ENCODE measurements around the gene ADPRS.

DNA sequence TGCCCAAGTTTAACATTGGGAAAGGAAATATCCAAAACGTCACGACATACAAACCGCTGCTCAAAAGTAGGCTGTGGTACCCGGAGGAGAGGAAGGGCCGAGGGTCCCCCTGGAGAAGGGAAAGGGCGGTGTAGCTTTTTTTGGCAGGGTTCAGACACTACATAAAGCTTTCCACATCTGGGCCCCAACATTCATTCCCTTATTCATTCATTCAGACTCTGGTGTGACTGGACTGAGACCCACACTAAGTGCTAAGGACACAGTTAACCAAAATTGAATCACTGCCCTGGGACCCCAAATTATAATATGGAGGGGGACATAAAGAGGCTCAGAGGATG, 46.6 kb downstream of the ADPRS start:
- TF ChIP-seq, protein P1, sequence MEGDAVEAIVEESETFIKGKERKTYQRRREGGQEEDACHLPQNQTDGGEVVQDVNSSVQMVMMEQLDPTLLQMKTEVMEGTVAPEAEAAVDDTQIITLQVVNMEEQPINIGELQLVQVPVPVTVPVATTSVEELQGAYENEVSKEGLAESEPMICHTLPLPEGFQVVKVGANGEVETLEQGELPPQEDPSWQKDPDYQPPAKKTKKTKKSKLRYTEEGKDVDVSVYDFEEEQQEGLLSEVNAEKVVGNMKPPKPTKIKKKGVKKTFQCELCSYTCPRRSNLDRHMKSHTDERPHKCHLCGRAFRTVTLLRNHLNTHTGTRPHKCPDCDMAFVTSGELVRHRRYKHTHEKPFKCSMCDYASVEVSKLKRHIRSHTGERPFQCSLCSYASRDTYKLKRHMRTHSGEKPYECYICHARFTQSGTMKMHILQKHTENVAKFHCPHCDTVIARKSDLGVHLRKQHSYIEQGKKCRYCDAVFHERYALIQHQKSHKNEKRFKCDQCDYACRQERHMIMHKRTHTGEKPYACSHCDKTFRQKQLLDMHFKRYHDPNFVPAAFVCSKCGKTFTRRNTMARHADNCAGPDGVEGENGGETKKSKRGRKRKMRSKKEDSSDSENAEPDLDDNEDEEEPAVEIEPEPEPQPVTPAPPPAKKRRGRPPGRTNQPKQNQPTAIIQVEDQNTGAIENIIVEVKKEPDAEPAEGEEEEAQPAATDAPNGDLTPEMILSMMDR (IDR thresholded peaks at IDR 0.05; ENCODE audit: insufficient read depth, low read depth, low read length): no peak
- TF ChIP-seq EZH2 (IDR thresholded peaks at IDR 0.05; ENCODE audit: insufficient read depth, low read length): no peak

All from astrocyte (in vitro differentiated cells and primary cell).